Lower lobe of right lung (tissue), 2 donors: ENCODE data around the gene VSTM4. TPM values are rescaled to one million over a fixed set of nuclear protein-coding genes. Genes with fewer than 3 reads are reported as not detected.

ENCODE experiments used
- ATAC-seq, 2 donors: fragments of 200-7000 bp; cut with Tn5 transposase; one replicate each; pipeline ENCODE4 v1.9.1; 2020 to 2022; ENCODE audit warnings: mild to moderate bottlenecking in 2 of 2, moderate library complexity in 2 of 2
- DNase-seq: peaks from one replicate; pipeline ENCODE4 v3.0.0-alpha.2; 2020
- H3K27ac ChIP-seq: fragments of 200-600 bp; one replicate; pipeline ENCODE4 v1.8.0; 2022
- H3K27me3 ChIP-seq: fragments of 200-600 bp; one replicate; pipeline ENCODE4 v1.8.0; 2022; ENCODE audit warnings: low read depth
- H3K36me3 ChIP-seq: fragments of 200-600 bp; one replicate; pipeline ENCODE4 v1.8.0; 2022; ENCODE audit warnings: mild to moderate bottlenecking
- H3K4me1 ChIP-seq: fragments of 200-600 bp; one replicate; pipeline ENCODE4 v1.8.0; 2022
- H3K4me3 ChIP-seq: fragments of 200-600 bp; one replicate; pipeline ENCODE4 v1.8.0; 2022; ENCODE audit warnings: mild to moderate bottlenecking
- H3K9me3 ChIP-seq: fragments of 200-600 bp; one replicate; pipeline ENCODE4 v1.8.0; 2022
- intact Hi-C: fragments of 100-400 bp; cut with DNase I; formaldehyde crosslinking; loops from one replicate; pipeline ENCODE4 v1.11.0; 2022
- total RNA-seq: library from RNA; stranded (reverse); fragmentation: NEBNext Ultra II Directional; extraction: Animal tissue kit (Norgen Biotek cat#: 25700); gene quantifications from one replicate; pipeline ENCODE4 v1.2.1, GENCODE V29; 2021
- TF ChIP-seq, protein P1 (sequence below): fragments of 200-600 bp; IDR thresholded peaks from one replicate; pipeline ENCODE4 v1.8.0; 2022; ENCODE audit warnings: antibody characterized with exemption, mild to moderate bottlenecking
- donor health status: DM: no; HTN: yes; CAD: no; lungs with severe emphysema.

The VSTM4 gene
- total RNA-seq, 1 donor from 2014 or later: 18.7 TPM

DNA sequence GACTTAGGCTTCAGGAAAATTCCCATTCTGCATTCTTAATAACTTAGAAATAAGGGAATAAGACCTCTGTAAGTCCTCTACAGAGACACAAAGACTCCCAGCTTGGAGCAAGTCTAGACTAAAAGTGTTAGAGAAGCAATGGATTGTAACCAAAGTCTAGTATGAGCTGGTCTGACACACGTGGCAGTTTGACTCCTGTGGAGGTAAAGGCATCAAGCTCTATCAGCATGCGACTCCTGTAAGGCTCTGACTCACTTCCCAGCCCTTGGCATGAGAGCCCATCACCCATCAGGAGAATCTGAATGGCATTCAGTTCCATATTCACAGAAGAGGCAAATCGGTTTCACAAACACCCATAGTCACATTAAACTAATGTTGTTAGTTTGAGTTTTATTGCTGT lies 4.4 kb upstream of the VSTM4 start:
- ATAC-seq (no peak), DNase-seq (no peak)
- Histone ChIP-seq H3K4me1 (peaks cover 2% of the 10 kb centered on the region), H3K27ac (no peak overlapping the region), H3K27me3 (peaks cover 8% of the 10 kb centered on the region), H3K9me3 (no peaks in the 10 kb centered on the region), H3K36me3 (no peaks in the 10 kb centered on the region), H3K4me3 (no peak overlapping the region)
- TF ChIP-seq, protein P1, sequence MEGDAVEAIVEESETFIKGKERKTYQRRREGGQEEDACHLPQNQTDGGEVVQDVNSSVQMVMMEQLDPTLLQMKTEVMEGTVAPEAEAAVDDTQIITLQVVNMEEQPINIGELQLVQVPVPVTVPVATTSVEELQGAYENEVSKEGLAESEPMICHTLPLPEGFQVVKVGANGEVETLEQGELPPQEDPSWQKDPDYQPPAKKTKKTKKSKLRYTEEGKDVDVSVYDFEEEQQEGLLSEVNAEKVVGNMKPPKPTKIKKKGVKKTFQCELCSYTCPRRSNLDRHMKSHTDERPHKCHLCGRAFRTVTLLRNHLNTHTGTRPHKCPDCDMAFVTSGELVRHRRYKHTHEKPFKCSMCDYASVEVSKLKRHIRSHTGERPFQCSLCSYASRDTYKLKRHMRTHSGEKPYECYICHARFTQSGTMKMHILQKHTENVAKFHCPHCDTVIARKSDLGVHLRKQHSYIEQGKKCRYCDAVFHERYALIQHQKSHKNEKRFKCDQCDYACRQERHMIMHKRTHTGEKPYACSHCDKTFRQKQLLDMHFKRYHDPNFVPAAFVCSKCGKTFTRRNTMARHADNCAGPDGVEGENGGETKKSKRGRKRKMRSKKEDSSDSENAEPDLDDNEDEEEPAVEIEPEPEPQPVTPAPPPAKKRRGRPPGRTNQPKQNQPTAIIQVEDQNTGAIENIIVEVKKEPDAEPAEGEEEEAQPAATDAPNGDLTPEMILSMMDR: no peak
- intact Hi-C loops: no loop called here

DNA sequence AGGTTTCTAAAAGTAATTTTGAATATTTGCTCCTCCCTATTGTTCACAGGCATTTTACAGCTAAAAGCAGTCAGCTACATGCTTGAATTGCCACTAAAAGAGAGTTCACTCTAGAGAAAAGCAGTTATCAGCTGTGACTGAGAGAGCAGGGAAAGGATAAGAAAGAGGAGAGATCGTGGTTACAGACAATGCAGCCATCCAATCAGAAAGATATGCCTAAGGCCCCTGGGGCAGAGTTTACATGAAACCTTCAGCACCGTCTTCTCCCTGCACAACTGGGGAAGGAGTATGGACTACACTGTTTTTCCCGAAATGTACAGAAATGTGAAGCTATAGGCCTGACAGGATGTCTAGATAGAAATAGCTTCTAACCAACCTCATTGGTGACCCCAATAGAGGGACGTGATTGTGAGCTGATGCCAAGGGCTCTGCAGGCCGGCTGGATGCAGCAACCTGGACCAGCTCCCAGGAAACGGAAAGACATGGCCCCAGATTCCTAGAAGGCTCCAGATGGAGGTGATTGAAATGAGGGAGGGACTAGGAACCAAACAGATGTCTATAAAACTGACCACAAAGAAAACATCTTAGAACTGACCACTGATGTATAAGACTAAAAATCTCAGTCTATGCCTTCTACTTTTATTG lies 3.2 kb upstream of the VSTM4 start:
- Histone ChIP-seq H3K4me1 (peaks cover 11% of the 10 kb centered on the region), H3K27me3 (peaks cover 8% of the 10 kb centered on the region), H3K9me3 (no peaks in the 10 kb centered on the region), H3K4me3 (no peak overlapping the region), H3K36me3 (no peaks in the 10 kb centered on the region), H3K27ac (no peak overlapping the region)
- TF ChIP-seq, protein P1: no peak
- ATAC-seq: no peak
- intact Hi-C loops: no loop called here
- DNase-seq: no peak

DNA sequence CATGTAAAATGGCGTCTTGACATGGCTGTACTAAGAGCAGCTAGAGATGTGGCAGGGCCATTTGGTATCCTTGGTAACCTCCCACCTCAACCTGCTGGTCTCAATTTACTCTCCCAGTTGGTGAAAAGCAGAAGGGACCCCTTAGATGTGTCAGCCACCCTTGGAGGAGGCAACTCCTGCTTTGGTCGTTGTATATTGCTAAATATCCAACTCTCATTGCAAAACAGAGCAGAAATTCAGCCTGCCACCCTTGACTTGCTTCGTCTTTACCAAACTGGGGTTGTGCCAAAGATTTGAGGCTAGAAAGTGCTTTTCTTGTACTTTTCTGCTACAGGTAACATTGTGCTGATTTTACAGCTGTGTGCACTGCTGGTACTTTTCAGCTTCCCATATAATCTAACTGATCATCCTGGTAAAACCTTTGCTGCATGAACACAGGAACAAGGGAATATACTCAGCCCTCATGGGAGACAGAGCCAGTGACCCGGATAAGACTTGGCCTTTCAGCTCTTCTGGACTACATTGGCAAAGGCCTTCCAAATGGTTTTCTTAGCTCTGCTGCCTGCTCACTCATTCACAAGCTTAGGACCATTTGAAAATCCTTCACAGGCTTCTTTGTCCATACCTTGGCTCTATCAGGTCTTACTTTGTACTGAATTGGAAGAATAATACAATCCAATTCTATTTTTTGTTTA lies 2.2 kb upstream of the VSTM4 start:
- ATAC-seq (no peak), DNase-seq (no peak)
- Histone ChIP-seq H3K27ac (no peak overlapping the region), H3K36me3 (no peaks in the 10 kb centered on the region), H3K9me3 (no peaks in the 10 kb centered on the region), H3K4me3 (no peak overlapping the region), H3K4me1 (peaks cover 11% of the 10 kb centered on the region), H3K27me3 (peaks cover 8% of the 10 kb centered on the region)
- intact Hi-C loops: no loop called here
- TF ChIP-seq, protein P1: no peak

DNA sequence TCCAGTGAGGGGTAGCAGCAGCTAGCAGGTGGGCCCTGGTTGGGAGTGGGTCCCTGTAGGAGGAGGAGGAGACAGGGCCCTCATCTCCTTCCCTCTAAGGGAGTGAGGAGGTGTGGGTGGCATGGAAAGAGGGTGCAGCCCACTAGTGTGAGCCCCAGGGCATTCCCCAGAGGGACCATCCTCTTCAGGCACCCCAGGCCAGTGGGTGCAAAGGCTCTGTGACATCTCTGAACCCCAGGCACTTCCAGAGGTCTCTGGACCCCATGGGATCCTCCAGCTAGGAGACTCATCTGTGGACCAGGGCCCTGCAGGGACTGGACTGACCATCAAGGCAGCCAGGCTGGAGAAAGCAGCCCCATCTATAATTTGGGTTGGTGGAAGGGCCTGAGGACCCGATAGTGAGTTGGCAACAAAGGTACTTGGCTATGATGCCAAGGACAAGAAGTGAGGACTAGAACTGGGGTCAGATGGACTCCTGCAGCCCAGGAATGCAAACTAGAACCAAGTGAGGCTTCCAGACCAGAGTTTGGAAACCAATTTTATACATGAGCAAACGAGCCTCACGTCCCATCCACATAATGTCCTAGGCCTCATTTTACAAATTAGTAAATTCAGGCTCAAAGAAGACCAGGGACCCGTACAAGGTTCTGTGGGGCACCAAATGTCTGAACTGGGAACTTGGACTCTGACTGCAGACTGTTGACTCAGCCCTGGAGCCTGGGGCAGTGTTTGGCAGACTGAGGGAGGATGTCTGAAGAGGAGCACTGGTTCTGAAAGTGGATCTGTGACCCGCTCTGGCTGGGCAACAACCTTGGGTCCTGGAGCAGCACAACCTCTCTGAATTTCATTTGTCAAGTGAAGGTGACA lies 1.4 kb upstream of the VSTM4 start:
- H3K27ac ChIP-seq: no peak overlapping the region
- TF ChIP-seq, protein P1: no peak
- ATAC-seq: peak in 1 of 2 donors; percentile 17

DNA sequence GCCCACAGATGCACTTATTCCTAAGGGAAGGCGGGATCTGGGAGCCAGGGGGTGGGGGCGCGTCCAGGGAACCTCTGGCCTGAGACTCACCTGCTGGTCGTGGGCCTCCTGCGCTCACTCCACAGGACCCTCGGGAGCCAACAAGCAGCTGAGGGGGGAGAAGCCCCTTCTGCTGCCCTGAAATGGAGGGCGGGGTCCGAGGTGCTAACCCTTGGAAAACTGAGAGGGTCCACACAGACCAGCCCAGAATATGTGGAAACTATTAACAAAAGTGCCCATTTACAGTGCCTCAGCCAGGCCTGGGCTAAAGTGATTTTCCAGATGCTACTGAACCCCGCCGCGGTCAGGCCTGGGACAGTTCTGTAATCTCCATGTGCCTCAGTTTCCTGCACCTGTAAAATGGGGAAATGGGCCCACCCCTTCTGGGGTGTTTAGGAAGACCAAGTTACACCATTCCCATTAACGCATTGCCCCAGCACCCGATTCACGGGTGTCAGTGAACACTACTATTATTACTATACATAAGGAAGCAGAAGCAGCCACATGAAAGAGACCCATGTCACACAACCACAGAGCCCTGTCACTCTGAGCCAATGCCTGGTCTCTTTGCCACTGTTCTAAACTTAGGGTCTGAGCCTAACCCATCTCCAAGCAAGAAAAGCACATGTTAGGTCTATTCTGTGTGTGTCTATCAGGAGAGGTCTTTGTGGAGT lies 630 bp upstream of the VSTM4 start:
- intact Hi-C loops: no loop called here
- H3K36me3 ChIP-seq: no peaks in the 10 kb centered on the region
- H3K4me3 ChIP-seq: peak overlapping the region; percentile 29
- peaks cover 8% of the 10 kb centered on the region for H3K27me3 ChIP-seq
- peaks cover 19% of the 10 kb centered on the region for H3K4me1 ChIP-seq
- peak overlapping the region; percentile 49 for H3K27ac ChIP-seq
- H3K9me3 ChIP-seq: no peaks in the 10 kb centered on the region
- TF ChIP-seq, protein P1: no peak
- DNase-seq: no peak
- ATAC-seq: no peak

More for the DNA sequence above, 1.4 kb upstream of the VSTM4 start:
- DNase-seq: no peak
- Histone ChIP-seq H3K4me3 (no peak overlapping the region), H3K36me3 (no peaks in the 10 kb centered on the region), H3K27me3 (peaks cover 8% of the 10 kb centered on the region), H3K9me3 (no peaks in the 10 kb centered on the region), H3K4me1 (peaks cover 16% of the 10 kb centered on the region)
- intact Hi-C loops: no loop called here
